Skeletal muscle cell (primary cell): ENCODE data around the gene TBC1D10B.
"Not testable (repeated sequence)": the region's sequence is repeated elsewhere in the genome, so short reads cannot be mapped to it uniquely, and the experiment has no call there.

Source experiments
- DNase-seq: peaks from one replicate; pipeline ENCODE4 v3.0.0-alpha.2; 2010; ENCODE audit warnings: low read depth
- H3K4me3 ChIP-seq: 2 replicates; pipeline ENCODE4 v1.5.1; 2011; ENCODE audit warnings: low read depth, mild to moderate bottlenecking, control low read depth, low read length, moderate library complexity

Gene TBC1D10B

DNA sequence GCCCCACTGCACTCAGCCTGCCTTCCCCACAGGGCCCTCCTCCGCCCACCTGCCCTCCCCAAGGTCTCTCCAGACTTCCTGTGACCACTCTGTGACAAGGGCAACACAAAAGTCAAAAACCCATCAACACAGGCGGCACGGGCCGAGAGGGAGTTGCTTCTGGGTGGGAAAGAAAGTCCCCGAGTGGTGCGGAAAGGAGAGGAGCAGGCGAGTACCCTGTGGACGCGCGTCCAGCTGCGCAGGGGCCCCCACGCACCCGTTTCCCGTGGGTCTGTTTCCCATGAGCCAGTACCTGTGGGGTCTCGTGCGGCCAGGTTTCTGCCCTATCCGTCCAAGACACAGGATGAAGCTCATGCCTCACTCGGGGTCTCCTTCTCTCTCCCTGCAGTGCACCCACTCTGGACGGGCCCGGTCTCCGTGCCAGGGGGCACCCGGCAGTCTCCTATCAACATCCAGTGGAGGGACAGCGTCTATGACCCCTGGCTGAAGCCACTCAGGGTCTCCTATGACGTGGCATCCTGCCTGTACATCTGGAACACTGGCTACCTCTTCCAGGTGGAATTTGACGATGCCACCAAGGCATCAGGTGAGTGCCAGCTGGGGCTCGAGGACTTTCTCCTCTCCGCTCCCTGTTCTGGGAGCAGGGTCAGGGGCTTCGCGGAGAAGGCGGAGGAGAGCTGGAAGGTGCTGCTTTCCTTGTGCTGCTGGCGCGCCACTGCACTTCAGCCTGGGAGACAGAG is 27.4 kb downstream of the TBC1D10B start:
- no peak for DNase-seq
- H3K4me3 ChIP-seq = no peak overlapping the region

DNA sequence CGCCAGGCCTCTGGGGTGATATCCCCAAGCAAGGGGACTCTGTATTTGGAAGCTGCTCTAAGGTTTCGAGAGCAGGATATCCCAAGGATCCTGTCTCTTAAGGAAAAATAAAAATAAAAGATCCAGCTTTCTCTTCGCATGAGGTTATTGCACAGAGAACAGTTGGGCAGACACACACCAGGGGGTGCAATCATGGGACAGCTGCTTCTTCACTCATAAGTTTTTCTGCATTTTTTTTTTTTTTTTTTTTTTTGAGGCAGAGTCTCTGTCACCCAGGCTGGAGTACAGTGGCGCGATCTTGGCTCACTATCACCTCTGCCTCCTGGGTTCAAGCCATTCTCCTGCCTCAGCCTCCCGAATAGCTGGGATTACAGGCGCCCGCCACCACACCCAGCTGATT is 28.3 kb downstream of the TBC1D10B start:
- not testable (repeated sequence) for H3K4me3 ChIP-seq, DNase-seq

DNA sequence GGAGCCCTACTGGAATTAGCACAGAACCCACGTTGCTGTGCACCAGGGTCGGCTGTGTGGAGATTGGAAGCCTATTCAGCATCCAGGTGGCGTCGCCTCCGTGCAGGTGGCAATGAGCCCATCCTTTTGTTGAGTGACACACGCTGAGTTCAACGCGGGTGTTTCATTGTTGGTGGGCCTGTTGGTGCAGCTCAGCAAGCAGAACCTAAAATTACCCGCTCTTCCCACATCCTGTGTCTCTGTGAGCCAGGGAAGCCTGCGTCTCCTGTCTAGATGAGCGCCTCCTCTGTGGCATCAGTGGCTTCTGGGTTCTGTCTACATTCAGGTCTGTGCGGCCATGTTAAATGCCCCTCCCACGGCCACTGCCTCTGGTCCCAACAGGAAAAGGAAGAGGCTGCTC is 29.7 kb downstream of the TBC1D10B start:
- DNase-seq = no peak

DNA sequence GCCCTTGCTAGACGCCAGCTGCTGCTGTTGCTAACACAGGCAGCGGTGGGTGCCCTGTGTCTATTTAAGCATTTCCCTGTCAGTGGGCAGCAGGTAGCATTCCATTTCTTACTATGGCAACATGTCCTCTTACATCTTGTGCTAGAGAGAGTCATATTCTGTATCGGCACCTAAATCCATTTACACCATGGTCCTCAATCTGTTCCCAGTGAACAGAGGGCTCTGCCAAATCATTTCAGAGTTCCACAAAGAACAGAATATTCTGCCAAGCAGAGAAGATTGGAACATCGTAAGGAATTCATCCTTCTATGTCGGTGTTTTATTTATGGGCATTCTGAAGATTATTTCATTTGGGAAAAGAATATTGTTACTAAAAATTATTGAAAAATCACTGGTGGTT is 31.6 kb downstream of the TBC1D10B start:
- H3K4me3 ChIP-seq, DNase-seq: not testable (repeated sequence)

More for the DNA sequence above, 29.7 kb downstream of the TBC1D10B start:
- H3K4me3 ChIP-seq = no peak overlapping the region

DNA sequence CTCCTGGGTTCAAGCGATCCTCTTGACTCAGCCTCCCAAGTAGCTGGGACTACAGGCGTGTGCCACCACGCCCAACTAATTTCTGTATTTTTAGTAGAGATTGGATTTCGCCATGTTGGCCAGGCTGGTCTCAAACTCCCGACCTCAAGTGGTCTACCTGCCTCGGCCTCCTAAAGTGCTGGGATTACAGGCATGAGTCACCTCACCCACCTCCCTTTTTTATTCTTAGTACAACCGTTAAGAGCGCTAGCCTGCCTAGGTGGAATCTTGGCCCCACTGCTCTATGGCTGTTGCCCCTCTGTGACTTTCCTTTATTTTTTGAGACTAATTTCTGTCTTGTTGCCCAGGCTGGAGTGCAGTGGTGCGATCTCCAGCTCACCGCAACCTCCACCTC is 32.3 kb downstream of the TBC1D10B start:
- not testable (repeated sequence) for DNase-seq, H3K4me3 ChIP-seq

DNA sequence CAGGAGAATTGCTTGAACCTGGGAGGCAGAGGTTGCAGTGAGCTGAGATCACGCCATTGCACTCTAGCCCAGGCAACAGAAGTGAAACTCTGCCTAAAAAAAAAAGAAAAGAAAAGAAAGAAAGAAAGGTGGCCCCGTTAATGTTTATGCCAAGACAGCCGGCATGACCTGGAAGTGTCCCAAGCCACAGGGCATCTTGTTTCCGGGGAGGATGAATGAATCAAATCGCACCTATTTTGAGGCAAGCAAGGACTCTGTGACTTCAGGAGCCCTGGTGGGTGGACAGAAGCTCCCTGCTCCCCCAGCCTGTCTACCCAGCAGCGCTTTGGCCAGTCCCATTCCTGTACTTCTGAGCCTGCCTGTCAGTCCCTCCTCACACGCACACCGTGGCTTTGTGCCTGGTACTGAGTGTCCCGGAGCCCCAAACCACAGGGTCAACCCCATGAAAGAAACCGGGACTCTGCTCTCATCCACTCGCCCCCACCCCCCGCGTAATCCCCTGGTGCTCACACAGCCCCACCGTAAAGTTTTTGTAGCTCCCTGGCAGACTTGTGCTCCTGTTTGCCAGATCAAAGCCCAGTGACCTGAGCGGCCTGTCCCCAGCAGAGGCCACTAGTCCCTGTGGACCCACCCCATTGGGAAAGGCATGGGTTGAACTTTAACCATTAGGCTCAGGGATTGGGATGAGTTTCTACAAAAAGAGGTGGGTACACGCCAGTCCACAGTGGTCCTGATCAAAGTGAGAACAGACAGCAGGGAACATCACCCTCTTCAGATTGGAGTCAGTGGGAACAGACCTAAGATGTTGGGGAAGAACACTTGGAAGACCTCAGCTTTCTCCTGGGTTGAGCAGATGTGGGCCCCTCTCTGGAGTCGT is 34.5 kb downstream of the TBC1D10B start:
- peak overlapping the region; percentile 65 for H3K4me3 ChIP-seq
- DNase-seq = no peak

DNA sequence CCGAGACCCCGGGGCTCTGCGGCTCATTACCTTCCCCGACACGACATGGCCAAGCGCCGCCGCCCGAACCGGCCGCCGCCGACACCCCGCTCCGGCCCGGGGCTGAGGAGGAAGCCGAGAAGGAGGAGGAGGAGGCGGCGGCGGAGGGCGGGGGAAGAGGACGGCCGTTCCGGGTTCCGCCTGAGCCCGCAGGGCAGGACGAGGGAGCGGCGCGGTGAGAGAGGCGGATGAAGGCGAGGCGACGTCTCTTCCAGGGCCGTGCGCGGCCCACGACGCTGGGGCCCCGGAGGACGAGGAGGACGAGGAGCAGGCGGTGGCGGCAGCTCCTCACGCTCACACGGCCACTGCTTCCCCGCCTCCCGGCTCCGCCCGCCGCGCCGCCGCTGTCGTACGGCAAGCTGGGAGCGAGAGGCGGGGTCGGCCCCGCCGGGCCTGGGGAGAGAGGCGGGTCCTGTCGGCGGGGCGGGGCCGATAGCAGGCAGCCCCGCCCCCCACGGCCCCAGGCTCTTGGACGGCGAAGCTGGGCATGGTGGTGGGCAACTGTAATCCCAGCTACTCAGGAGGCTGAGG is 35.2 kb downstream of the TBC1D10B start:
- peak overlapping the region; percentile 65 for H3K4me3 ChIP-seq
- DNase-seq = not testable (repeated sequence)

DNA sequence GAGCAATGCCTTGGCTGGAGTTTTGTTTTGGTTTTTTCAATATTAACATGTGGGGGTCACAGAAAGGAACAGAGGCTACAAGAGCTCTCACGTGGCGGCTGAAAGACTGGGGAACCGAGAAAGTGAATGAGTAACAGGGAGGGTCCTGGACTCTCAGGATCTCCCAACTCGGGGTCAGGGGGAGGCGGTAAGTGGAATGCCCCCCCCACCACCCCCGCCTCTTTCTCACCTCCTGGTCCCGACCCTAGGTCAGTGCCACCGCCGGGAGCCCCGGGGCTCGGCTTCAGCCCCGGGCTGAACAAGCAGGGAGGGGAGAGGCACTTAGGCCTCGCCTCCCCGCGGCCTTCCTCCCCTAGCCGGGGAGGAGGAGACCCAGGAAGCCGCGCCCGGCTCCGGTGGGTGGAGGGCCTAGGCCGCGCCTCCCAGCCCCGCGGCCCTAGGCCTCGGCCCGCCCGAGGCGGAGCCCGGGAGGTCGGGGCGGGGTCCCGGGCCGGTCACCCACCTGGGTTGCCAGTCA is 35.8 kb downstream of the TBC1D10B start:
- H3K4me3 ChIP-seq = peak overlapping the region; percentile 65
- DNase-seq = peak; percentile 36

DNA sequence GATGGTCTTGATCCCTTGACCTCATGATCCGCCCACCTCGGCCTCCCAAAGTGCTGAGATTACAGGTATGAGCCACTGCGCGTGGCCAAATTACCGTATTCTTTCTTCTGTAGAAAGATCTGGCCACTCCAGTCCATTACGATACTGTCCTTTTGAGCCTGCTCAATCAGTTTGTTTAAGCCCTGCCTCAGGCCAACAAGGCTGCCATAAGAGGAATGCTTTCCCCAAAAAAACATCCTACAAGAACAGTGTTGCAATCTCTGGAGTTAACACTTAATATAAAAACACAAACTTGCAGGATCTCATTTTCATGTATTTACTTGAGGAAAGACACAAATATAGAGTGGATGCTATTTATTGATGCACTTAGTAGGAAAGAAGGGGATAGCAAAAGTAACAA is 46.1 kb downstream of the TBC1D10B start:
- H3K4me3 ChIP-seq, DNase-seq: not testable (repeated sequence)

DNA sequence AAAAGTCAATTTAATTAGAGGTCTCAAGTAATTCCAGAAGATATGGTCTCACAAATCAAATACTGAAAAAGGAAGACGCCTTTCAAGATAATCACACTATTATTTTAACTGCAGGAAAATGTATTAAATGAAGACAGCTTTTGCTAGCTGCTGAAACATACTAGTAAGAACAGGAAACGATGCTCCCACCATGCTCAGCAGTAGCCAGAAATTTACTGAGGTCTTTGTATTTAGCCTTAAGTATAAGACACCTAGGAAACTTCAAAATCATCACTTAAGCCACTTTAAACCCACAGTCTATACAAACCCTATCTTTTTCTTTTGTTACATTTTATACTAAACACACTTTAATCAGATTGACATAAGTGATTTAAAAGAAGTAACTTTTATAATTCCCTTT is 51.6 kb downstream of the TBC1D10B start:
- H3K4me3 ChIP-seq = not testable (repeated sequence)

DNA sequence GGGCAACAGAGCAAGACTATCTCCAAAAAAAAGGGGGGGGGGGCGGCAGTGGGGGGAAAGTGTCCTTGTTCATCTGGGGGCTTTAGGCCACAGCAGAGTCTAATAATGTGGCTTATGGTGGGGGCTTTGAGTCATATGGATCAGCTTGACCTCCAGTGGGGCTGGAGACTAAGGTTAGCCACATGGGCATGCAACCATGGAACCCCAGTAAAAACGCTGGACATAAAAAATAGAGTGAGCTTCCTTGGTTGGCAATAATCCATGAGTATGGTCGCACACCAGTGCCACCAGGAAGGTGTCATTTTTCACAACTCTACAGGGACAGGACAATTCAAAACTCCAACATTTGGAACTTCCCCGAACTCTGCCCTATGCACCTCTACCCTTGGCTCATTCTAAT is 59.4 kb downstream of the TBC1D10B start:
- DNase-seq, H3K4me3 ChIP-seq: not testable (repeated sequence)

More for the DNA sequence above, 51.6 kb downstream of the TBC1D10B start:
- not testable (repeated sequence) for DNase-seq

DNA sequence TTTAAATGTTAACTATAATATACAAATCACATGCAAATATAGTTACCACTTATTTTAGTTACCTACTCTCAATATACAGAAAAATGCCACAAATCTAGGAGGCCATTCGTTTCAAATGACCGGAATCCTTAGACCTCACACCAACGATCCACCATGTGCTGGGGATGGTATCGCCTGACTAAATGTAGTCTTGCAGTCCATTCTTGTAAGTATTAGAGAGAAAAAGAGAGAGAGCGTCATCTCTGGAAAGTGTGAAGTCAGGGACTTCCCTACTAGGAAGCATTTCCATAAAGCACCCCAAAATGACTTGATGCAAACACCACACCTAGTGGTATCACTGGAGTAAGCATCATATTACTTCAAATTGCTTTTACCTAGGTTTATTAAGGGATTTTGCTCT is 61.0 kb downstream of the TBC1D10B start:
- H3K4me3 ChIP-seq, DNase-seq: not testable (repeated sequence)
